Spleen (tissue), 11 donors: ENCODE measurements around the gene TSFM. TPM values are rescaled to one million over a fixed set of nuclear protein-coding genes. Genes with fewer than 3 reads are reported as not detected.
A peak's percentile ranks its signal among the peaks of the same experiment; 100 is the strongest.

Experiments used
- DNase-seq: peaks from one replicate; pipeline ENCODE4 v3.0.0-alpha.2; 2020
- H3K27ac ChIP-seq, 8 donors: fragments of 200-600 bp; sonication (generic) in 7 of 8; 1 replicate in 4 of 8; 2 replicates in 4 of 8; pipeline versions ENCODE4 v1.5.0 to v1.8.0; 2016 to 2021; ENCODE audit warnings: inconsistent platforms in 4 of 8, mild to moderate bottlenecking in 4 of 8, moderate library complexity in 1 of 8
- H3K27me3 ChIP-seq, 7 donors: fragments of 200-600 bp; sonication (generic) in 6 of 7; replicated peaks in 1 of 7; 1 replicate in 4 of 7; 2 replicates in 3 of 7; pipeline versions ENCODE4 v1.5.0 to v1.8.0; 2016 to 2021; ENCODE audit warnings: inconsistent platforms in 3 of 7, mild to moderate bottlenecking in 1 of 7
- H3K36me3 ChIP-seq, 6 donors: fragments of 200-600 bp; sonication (generic) in 5 of 6; 1 replicate in 4 of 6; 2 replicates in 2 of 6; pipeline versions ENCODE4 v1.5.0 to v1.8.0; 2016 to 2021; ENCODE audit warnings: inconsistent platforms in 2 of 6
- H3K4me1 ChIP-seq, 6 donors: fragments of 200-600 bp; sonication (generic) in 5 of 6; 1 replicate in 3 of 6; 2 replicates in 3 of 6; pipeline versions ENCODE4 v1.5.0 to v1.8.0; 2016 to 2021; ENCODE audit warnings: inconsistent platforms in 3 of 6
- H3K4me3 ChIP-seq, 8 donors: fragments of 200-600 bp; sonication (generic) in 7 of 8; 1 replicate in 4 of 8; 2 replicates in 4 of 8; pipeline versions ENCODE4 v1.5.0 to v1.8.0; 2016 to 2021; ENCODE audit warnings: inconsistent platforms in 4 of 8, mild to moderate bottlenecking in 4 of 8, moderate library complexity in 2 of 8
- H3K9me3 ChIP-seq, 8 donors: fragments of 200-600 bp; sonication (generic) in 7 of 8; 1 replicate in 4 of 8; 2 replicates in 4 of 8; pipeline versions ENCODE4 v1.5.0 to v1.8.0; 2016 to 2021; ENCODE audit warnings: inconsistent platforms in 4 of 8
- CTCF ChIP-seq, 11 experiments: fragments of 200-600 bp in 7 of 11; fragments of 450-650 bp in 4 of 11; sonication (generic) in 4 of 11; IDR thresholded peaks in 8 of 11; conservative IDR thresholded peaks in 3 of 11; 1 replicate in 7 of 11; 2 replicates in 4 of 11; pipeline versions ENCODE4 v1.4.0 to v1.8.0; 2016 to 2021; ENCODE audit warnings: antibody characterized with exemption in 11 of 11, inconsistent platforms in 4 of 11, mild to moderate bottlenecking in 1 of 11
- POLR2A ChIP-seq, 3 donors: fragments of 450-650 bp; IDR thresholded peaks; one replicate each; pipeline ENCODE4 v1.5.1; 2017; ENCODE audit warnings: antibody characterized with exemption in 3 of 3, mild to moderate bottlenecking in 1 of 3
- POLR2AphosphoS5 ChIP-seq, 3 donors: sonication (generic); formaldehyde crosslinking; IDR thresholded peaks; one replicate each; pipeline ENCODE4 v1.5.1; 2017; ENCODE audit warnings: antibody characterized with exemption in 3 of 3
- WGBS, 5 donors: extraction: QIAGEN DNeasy Blood & Tissue Kit in 3 of 5; methylation state at CpG; one replicate each; pipeline versions ENCODE4 v1.1.5 to v1.1.7; 2013 to 2018; 5-methylcytosine and 5-hydroxymethylcytosine counted together
- intact Hi-C: fragments of 100-400 bp; cut with DNase I; formaldehyde crosslinking; loops from one replicate; pipeline ENCODE4 v1.15.0; 2023; ENCODE audit warnings: low total_unique reads
- polyA plus RNA-seq, 3 donors: library from polyadenylated mRNA; stranded (reverse); fragments of 200-250 nt; gene quantifications; one replicate each; pipeline ENCODE4 v1.2.1, GENCODE V29; 2013
- total RNA-seq, 7 donors: library from RNA; depleted of rRNA in 3 of 7; stranded (reverse); fragments of >200 nt in 3 of 7; fragmentation: NEBNext Ultra II Directional in 4 of 7; extraction: Animal tissue kit (Norgen Biotek cat#: 25700) in 4 of 7; gene quantifications; one replicate each; pipeline versions ENCODE4 v1.1.0 to v1.2.1, GENCODE V29; 2016 to 2021
- donor health status: healthy with polysubstance abuse.
- donor health status: DM: no; HTN: no; CAD: no; lungs with moderate emphysema.
- donor health status: DM: no; HTN: no; CAD: no.
- donor health status: Bipolar disorder and iron deficiency.
- donor health status: healthy.
- donor health status: DM: no; HTN: no; CAD: no.
- donor health status: DM: yes; HTN: yes; CAD: no.

Gene TSFM
- total and polyA plus RNA-seq, 10 donors = 13.2 to 38.2 (median 18.1) TPM

DNA sequence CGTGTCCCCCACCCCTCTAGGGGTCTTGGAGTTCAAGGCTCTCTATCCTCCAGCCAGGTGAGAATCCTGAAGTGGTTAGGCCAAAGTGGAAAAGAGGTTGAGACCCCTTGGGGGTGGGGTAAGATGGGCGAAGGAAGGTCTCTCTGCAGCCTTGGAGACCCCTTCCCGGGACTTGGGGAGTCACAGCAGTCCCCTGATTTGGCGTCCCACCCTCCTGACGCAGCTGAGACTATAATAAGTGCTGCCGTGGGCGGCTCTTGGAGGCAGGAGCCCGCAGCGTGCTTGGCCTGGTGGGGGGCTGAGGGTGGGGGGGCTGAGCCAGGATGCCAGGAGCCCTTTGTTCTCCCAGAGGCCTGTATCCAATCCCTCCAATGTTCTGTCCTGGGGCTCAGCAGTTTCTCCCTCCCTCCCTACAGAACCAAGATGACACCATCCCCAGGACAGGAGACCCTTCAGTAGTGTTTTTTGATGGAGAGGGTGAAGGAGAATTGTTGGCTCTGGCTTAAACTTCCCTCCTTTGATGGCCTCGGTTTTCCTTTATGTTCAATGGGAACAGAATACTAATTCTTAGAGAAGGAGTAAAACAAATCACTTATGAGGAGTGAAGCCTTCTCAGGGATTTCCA, 42.6 kb upstream of the TSFM start:
- intact Hi-C loops = no loop called here
- Histone ChIP-seq H3K9me3 (no peaks in the 10 kb centered on the region), H3K4me3 (peak overlapping the region in 2 of 8 donors; percentile 54 to 76), H3K36me3 (peaks cover 0 to 52% (median 14%) of the 10 kb centered on the region in 6 donors), H3K4me1 (peaks cover 22 to 96% (median 70%) of the 10 kb centered on the region in 6 donors), H3K27me3 (peaks cover 0 to 51% (median 22%) of the 10 kb centered on the region in 7 donors), H3K27ac (peak overlapping the region in 3 of 8 donors; percentile 85 to 90 (median 90))
- 68 to 82% (median 75%) methylated on average over 5 to 10 of the region's 10 CpGs for WGBS, 5 donors
- DNase-seq = peak; percentile 63
- no peak for TF ChIP-seq CTCF (IDR thresholded peaks at IDR 0.05 in 8 of 11, conservative IDR thresholded peaks at IDR 0.05 in 3 of 11)
- no peak for TF ChIP-seq POLR2AphosphoS5 (IDR thresholded peaks at IDR 0.05)
- TF ChIP-seq POLR2A (IDR thresholded peaks at IDR 0.05) = no peak

DNA sequence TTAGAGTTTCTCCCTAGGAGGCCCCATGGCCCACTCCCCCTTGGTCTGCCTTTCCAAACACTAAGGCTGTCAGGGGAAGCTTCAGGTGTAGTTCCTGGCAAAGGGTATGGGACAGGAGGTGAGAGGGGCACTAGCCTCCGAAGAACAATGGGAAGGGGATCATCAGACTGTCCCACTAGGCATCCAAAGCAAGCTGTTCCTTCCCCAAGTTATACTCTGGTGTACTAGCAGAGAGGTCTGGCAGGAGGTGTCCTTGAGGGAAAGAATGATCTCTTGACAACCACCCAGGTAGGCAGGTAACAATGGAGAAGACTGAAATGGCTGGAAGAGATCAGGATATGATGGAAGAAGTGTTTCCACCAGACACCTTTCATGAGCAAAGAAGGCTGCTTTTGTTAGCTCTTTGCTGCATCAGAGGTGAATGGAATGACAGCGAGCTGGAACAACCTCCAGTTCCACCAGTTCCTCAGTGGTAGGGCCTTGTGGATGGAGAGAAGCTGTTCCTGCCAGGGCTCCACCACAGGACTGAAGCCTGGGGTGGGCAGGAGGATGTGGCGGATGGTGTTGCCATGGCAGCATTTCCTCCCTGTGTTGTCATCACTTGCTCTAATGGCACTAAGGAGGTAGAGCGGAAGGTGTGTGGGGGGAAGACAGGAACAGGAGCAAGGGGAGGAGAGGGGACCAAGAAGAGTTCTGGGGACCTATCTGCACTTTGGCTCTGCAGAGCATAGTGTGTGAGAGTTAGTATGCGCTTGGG, 41.8 kb upstream of the TSFM start:
- H3K4me3 ChIP-seq = peak overlapping the region; percentile 33 to 76 (median 54)
- H3K36me3 ChIP-seq = peaks cover 0 to 44% (median 14%) of the 10 kb centered on the region in 6 donors
- H3K4me1 ChIP-seq = peaks cover 28 to 95% (median 74%) of the 10 kb centered on the region in 6 donors
- no peaks in the 10 kb centered on the region for H3K9me3 ChIP-seq
- peak overlapping the region in 6 of 8 donors; percentile 79 to 90 (median 84) for H3K27ac ChIP-seq
- H3K27me3 ChIP-seq = peaks cover 0 to 43% (median 21%) of the 10 kb centered on the region in 7 donors
- WGBS, 5 donors = 23 to 35% (median 31%) methylated on average over 5 of the region's 5 CpGs
- TF ChIP-seq POLR2AphosphoS5 (IDR thresholded peaks at IDR 0.05) = peak in 2 of 3 donors; percentile 78
- TF ChIP-seq CTCF (IDR thresholded peaks at IDR 0.05 in 8 of 11, conservative IDR thresholded peaks at IDR 0.05 in 3 of 11) = peak in 1 of 11 experiments; percentile 8
- no peak for TF ChIP-seq POLR2A (IDR thresholded peaks at IDR 0.05)
- peak; percentile 92 for DNase-seq
- intact Hi-C loops = no loop called here

- H3K27ac ChIP-seq = peak overlapping the region; percentile 23 to 90 (median 82)
- intact Hi-C loops = no loop called here
- H3K36me3 ChIP-seq = peaks cover 0 to 44% (median 14%) of the 10 kb centered on the region in 6 donors
- H3K4me1 ChIP-seq = peaks cover 32 to 95% (median 76%) of the 10 kb centered on the region in 6 donors
- TF ChIP-seq POLR2A (IDR thresholded peaks at IDR 0.05) (no peak), CTCF (IDR thresholded peaks at IDR 0.05 in 8 of 11, conservative IDR thresholded peaks at IDR 0.05 in 3 of 11) (no peak), POLR2AphosphoS5 (IDR thresholded peaks at IDR 0.05) (no peak)
- peaks cover 0 to 37% (median 21%) of the 10 kb centered on the region in 7 donors for H3K27me3 ChIP-seq
- WGBS, 5 donors = 0 to 25% (median 19%) methylated on average over 1 of the region's 1 CpG
- H3K9me3 ChIP-seq = no peaks in the 10 kb centered on the region
- peak; percentile 51 for DNase-seq
- peak overlapping the region; percentile 33 to 76 (median 54) for H3K4me3 ChIP-seq
These were observed 41.2 kb upstream of the TSFM start for GRCh38 chr12:57741413-57741789.
